ENCODE data around the gene GALNT17. TPM values are rescaled to one million over a fixed set of nuclear protein-coding genes. Genes with fewer than 3 reads are reported as not detected.
"Not testable (repeated sequence)": the region's sequence is repeated elsewhere in the genome, so short reads cannot be mapped to it uniquely, and the experiment has no call there.

The GALNT17 gene
- polyA plus RNA-seq, 2 donors = 1.7 to 6.1 TPM

- no peak overlapping the region for H3K4me3 ChIP-seq (ENCODE audit: low read depth in 1 of 2, low read length in 2 of 2)
- H3K27me3 ChIP-seq (ENCODE audit: control insufficient read depth in 1 of 2, insufficient read depth in 2 of 2, low read length in 2 of 2) = no peaks in the 10 kb centered on the region
- WGBS, 2 donors = 89 to 90% methylated on average over 7 of the region's 7 CpGs
- H3K9me3 ChIP-seq (ENCODE audit: control insufficient read depth in 2 of 2, insufficient read depth in 1 of 2, low read depth in 1 of 2, low read length in 1 of 2) = peaks cover 0 to 3% of the 10 kb centered on the region in 2 donors
- no peaks in the 10 kb centered on the region for H3K4me1 ChIP-seq (ENCODE audit: control insufficient read depth in 2 of 2, insufficient read depth in 2 of 2, low read length in 1 of 2)
- no peaks in the 10 kb centered on the region for H3K36me3 ChIP-seq (ENCODE audit: control insufficient read depth in 2 of 2, insufficient read depth in 2 of 2, low read length in 1 of 2)
- no peak overlapping the region for H3K27ac ChIP-seq (ENCODE audit: low read depth in 2 of 2, low read length in 1 of 2)
Observed at GRCh38 chr7:71591876-71592275, 459.9 kb downstream of the GALNT17 start.

GRCh38 chr7:71592388-71592787, 460.4 kb downstream of the GALNT17 start:
- H3K4me3 ChIP-seq (ENCODE audit: low read depth in 1 of 2, low read length in 2 of 2); H3K27me3 ChIP-seq (ENCODE audit: control insufficient read depth in 1 of 2, insufficient read depth in 2 of 2, low read length in 2 of 2); H3K36me3 ChIP-seq (ENCODE audit: control insufficient read depth in 2 of 2, insufficient read depth in 2 of 2, low read length in 1 of 2); H3K4me1 ChIP-seq (ENCODE audit: control insufficient read depth in 2 of 2, insufficient read depth in 2 of 2, low read length in 1 of 2); H3K9me3 ChIP-seq (ENCODE audit: control insufficient read depth in 2 of 2, insufficient read depth in 1 of 2, low read depth in 1 of 2, low read length in 1 of 2); H3K27ac ChIP-seq (ENCODE audit: low read depth in 2 of 2, low read length in 1 of 2): not testable (repeated sequence)
- 89 to 91% methylated on average over 4 of the region's 4 CpGs for WGBS, 2 donors

GRCh38 chr7:71594736-71595135, 462.8 kb downstream of the GALNT17 start:
- H3K4me1 ChIP-seq (ENCODE audit: control insufficient read depth in 2 of 2, insufficient read depth in 2 of 2, low read length in 1 of 2) = no peaks in the 10 kb centered on the region
- no peaks in the 10 kb centered on the region for H3K27me3 ChIP-seq (ENCODE audit: control insufficient read depth in 1 of 2, insufficient read depth in 2 of 2, low read length in 2 of 2)

DNA sequence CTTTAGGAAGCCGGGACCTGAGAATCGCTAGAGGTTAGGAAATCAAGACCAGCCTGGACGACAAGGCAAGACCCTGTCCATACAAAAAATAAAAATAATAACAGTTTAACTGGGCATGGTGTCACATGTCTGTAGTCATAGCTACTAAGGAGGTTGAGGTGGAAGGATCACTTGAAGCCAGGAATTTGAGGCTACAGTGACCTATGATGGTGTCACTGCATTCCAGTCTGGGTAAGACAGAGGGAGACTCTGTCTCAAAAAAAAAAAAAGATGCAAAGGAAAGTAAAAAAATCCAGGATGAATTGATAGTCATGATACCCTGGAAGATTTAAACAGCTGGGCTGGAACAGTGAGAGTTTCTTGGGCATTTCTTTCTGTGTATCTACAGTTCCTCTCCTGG, 463.2 kb downstream of the GALNT17 start:
- 90 to 92% methylated on average over 3 of the region's 3 CpGs for WGBS, 2 donors
- Histone ChIP-seq H3K36me3 (ENCODE audit: control insufficient read depth in 2 of 2, insufficient read depth in 2 of 2, low read length in 1 of 2) (no peaks in the 10 kb centered on the region), H3K4me3 (ENCODE audit: low read depth in 1 of 2, low read length in 2 of 2) (no peak overlapping the region), H3K27me3 (ENCODE audit: control insufficient read depth in 1 of 2, insufficient read depth in 2 of 2, low read length in 2 of 2) (no peaks in the 10 kb centered on the region), H3K27ac (ENCODE audit: low read depth in 2 of 2, low read length in 1 of 2) (no peak overlapping the region), H3K4me1 (ENCODE audit: control insufficient read depth in 2 of 2, insufficient read depth in 2 of 2, low read length in 1 of 2) (no peaks in the 10 kb centered on the region), H3K9me3 (ENCODE audit: control insufficient read depth in 2 of 2, insufficient read depth in 1 of 2, low read depth in 1 of 2, low read length in 1 of 2) (peaks cover 0 to 3% of the 10 kb centered on the region in 2 donors)

More at GRCh38 chr7:71594736-71595135, 462.8 kb downstream of the GALNT17 start:
- Histone ChIP-seq H3K36me3 (ENCODE audit: control insufficient read depth in 2 of 2, insufficient read depth in 2 of 2, low read length in 1 of 2) (no peaks in the 10 kb centered on the region), H3K9me3 (ENCODE audit: control insufficient read depth in 2 of 2, insufficient read depth in 1 of 2, low read depth in 1 of 2, low read length in 1 of 2) (peaks cover 0 to 3% of the 10 kb centered on the region in 2 donors), H3K27ac (ENCODE audit: low read depth in 2 of 2, low read length in 1 of 2) (no peak overlapping the region), H3K4me3 (ENCODE audit: low read depth in 1 of 2, low read length in 2 of 2) (no peak overlapping the region)

DNA sequence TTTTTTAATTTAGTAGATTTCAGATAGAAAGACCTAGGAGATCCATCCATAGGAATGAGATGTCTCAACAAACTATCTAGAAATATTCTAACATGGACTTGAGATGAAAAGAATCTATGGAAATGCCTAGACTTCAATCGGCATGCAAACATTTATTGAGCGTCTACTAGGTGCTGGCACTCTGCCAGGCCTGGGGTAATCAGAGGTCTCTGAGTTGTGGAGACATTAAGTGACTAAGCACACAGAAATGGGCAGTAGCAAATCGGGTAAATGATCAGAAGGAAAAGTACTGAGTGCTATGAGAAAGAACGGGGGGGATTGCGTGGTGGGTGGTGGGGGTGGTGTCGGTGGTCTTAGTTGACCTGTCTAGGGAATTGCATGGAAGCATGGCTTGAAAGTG, 466.6 kb downstream of the GALNT17 start:
- Histone ChIP-seq H3K4me1 (ENCODE audit: control insufficient read depth in 2 of 2, insufficient read depth in 2 of 2, low read length in 1 of 2) (no peaks in the 10 kb centered on the region), H3K9me3 (ENCODE audit: control insufficient read depth in 2 of 2, insufficient read depth in 1 of 2, low read depth in 1 of 2, low read length in 1 of 2) (no peaks in the 10 kb centered on the region), H3K27me3 (ENCODE audit: control insufficient read depth in 1 of 2, insufficient read depth in 2 of 2, low read length in 2 of 2) (no peaks in the 10 kb centered on the region), H3K36me3 (ENCODE audit: control insufficient read depth in 2 of 2, insufficient read depth in 2 of 2, low read length in 1 of 2) (no peaks in the 10 kb centered on the region), H3K4me3 (ENCODE audit: low read depth in 1 of 2, low read length in 2 of 2) (no peak overlapping the region), H3K27ac (ENCODE audit: low read depth in 2 of 2, low read length in 1 of 2) (no peak overlapping the region)
- 84 to 85% methylated on average over 6 of the region's 6 CpGs for WGBS, 2 donors

GRCh38 chr7:71601851-71602250, 469.9 kb downstream of the GALNT17 start:
- Histone ChIP-seq H3K4me3 (ENCODE audit: low read depth in 1 of 2, low read length in 2 of 2) (no peak overlapping the region), H3K9me3 (ENCODE audit: control insufficient read depth in 2 of 2, insufficient read depth in 1 of 2, low read depth in 1 of 2, low read length in 1 of 2) (no peaks in the 10 kb centered on the region), H3K4me1 (ENCODE audit: control insufficient read depth in 2 of 2, insufficient read depth in 2 of 2, low read length in 1 of 2) (no peaks in the 10 kb centered on the region), H3K27me3 (ENCODE audit: control insufficient read depth in 1 of 2, insufficient read depth in 2 of 2, low read length in 2 of 2) (no peaks in the 10 kb centered on the region), H3K36me3 (ENCODE audit: control insufficient read depth in 2 of 2, insufficient read depth in 2 of 2, low read length in 1 of 2) (no peaks in the 10 kb centered on the region), H3K27ac (ENCODE audit: low read depth in 2 of 2, low read length in 1 of 2) (no peak overlapping the region)
- WGBS, 2 donors = 48 to 54% methylated on average over 6 of the region's 6 CpGs

GRCh38 chr7:71604818-71605414, 473.0 kb downstream of the GALNT17 start:
- H3K36me3 ChIP-seq (ENCODE audit: control insufficient read depth in 2 of 2, insufficient read depth in 2 of 2, low read length in 1 of 2) = no peaks in the 10 kb centered on the region
- H3K9me3 ChIP-seq (ENCODE audit: control insufficient read depth in 2 of 2, insufficient read depth in 1 of 2, low read depth in 1 of 2, low read length in 1 of 2) = no peaks in the 10 kb centered on the region
- H3K4me3 ChIP-seq (ENCODE audit: low read depth in 1 of 2, low read length in 2 of 2) = no peak overlapping the region
- H3K27ac ChIP-seq (ENCODE audit: low read depth in 2 of 2, low read length in 1 of 2) = no peak overlapping the region
- WGBS, 2 donors = 82 to 83% methylated on average over 9 of the region's 9 CpGs
- H3K27me3 ChIP-seq (ENCODE audit: control insufficient read depth in 1 of 2, insufficient read depth in 2 of 2, low read length in 2 of 2) = no peaks in the 10 kb centered on the region
- H3K4me1 ChIP-seq (ENCODE audit: control insufficient read depth in 2 of 2, insufficient read depth in 2 of 2, low read length in 1 of 2) = no peaks in the 10 kb centered on the region

GRCh38 chr7:71611986-71612385, 480.0 kb downstream of the GALNT17 start:
- Histone ChIP-seq H3K27me3 (ENCODE audit: control insufficient read depth in 1 of 2, insufficient read depth in 2 of 2, low read length in 2 of 2) (no peaks in the 10 kb centered on the region), H3K4me1 (ENCODE audit: control insufficient read depth in 2 of 2, insufficient read depth in 2 of 2, low read length in 1 of 2) (peaks cover 0 to 3% of the 10 kb centered on the region in 2 donors), H3K27ac (ENCODE audit: low read depth in 2 of 2, low read length in 1 of 2) (no peak overlapping the region), H3K4me3 (ENCODE audit: low read depth in 1 of 2, low read length in 2 of 2) (no peak overlapping the region), H3K36me3 (ENCODE audit: control insufficient read depth in 2 of 2, insufficient read depth in 2 of 2, low read length in 1 of 2) (no peaks in the 10 kb centered on the region), H3K9me3 (ENCODE audit: control insufficient read depth in 2 of 2, insufficient read depth in 1 of 2, low read depth in 1 of 2, low read length in 1 of 2) (no peaks in the 10 kb centered on the region)
- WGBS, 2 donors = 65 to 72% methylated on average over 2 of the region's 2 CpGs

DNA sequence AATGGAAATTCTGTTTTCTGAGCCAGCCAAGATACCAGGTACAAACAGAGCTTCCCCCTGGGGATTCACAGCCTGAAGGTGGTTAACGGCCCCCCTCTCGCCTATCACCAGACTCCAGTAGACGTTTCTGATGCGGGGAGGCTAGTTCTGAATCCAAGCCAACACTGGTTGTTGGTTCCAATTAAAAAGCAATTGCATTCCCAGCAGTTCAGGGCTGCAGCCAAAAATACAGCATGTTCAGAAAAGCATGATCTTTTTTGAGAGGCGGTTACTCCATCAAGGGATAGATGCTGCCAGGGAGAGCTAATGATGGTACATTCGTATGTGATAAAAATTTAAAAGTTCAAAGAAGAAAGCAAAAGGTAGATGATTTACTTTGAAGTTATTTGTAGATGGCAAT, 481.0 kb downstream of the GALNT17 start:
- Histone ChIP-seq H3K27me3 (ENCODE audit: control insufficient read depth in 1 of 2, insufficient read depth in 2 of 2, low read length in 2 of 2) (no peaks in the 10 kb centered on the region), H3K4me3 (ENCODE audit: low read depth in 1 of 2, low read length in 2 of 2) (no peak overlapping the region), H3K9me3 (ENCODE audit: control insufficient read depth in 2 of 2, insufficient read depth in 1 of 2, low read depth in 1 of 2, low read length in 1 of 2) (no peaks in the 10 kb centered on the region), H3K27ac (ENCODE audit: low read depth in 2 of 2, low read length in 1 of 2) (no peak overlapping the region), H3K4me1 (ENCODE audit: control insufficient read depth in 2 of 2, insufficient read depth in 2 of 2, low read length in 1 of 2) (peaks cover 0 to 3% of the 10 kb centered on the region in 2 donors), H3K36me3 (ENCODE audit: control insufficient read depth in 2 of 2, insufficient read depth in 2 of 2, low read length in 1 of 2) (no peaks in the 10 kb centered on the region)
- WGBS, 2 donors = 29 to 39% methylated on average over 6 of the region's 6 CpGs

DNA sequence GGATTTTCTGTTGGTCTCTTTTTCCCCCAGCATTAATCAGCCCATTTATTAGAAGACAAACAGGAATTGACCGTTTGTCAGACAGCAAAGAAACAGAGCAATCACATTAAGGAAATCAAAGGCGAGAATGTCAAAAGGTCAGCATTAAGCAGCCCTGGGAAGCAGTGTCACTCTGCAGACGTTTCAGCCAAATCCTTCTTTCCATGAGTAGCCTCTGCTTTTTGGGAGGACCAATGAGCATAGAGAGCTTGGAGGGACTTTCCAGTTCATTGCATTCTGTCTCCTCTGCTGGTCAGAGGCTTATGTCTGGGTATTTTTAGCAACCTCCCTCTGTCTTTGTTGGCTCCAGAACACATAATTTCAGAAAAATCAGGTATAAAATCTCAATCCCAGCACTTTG, 481.4 kb downstream of the GALNT17 start:
- Histone ChIP-seq H3K9me3 (ENCODE audit: control insufficient read depth in 2 of 2, insufficient read depth in 1 of 2, low read depth in 1 of 2, low read length in 1 of 2) (no peaks in the 10 kb centered on the region), H3K27me3 (ENCODE audit: control insufficient read depth in 1 of 2, insufficient read depth in 2 of 2, low read length in 2 of 2) (no peaks in the 10 kb centered on the region), H3K4me3 (ENCODE audit: low read depth in 1 of 2, low read length in 2 of 2) (no peak overlapping the region), H3K27ac (ENCODE audit: low read depth in 2 of 2, low read length in 1 of 2) (no peak overlapping the region), H3K36me3 (ENCODE audit: control insufficient read depth in 2 of 2, insufficient read depth in 2 of 2, low read length in 1 of 2) (no peaks in the 10 kb centered on the region), H3K4me1 (ENCODE audit: control insufficient read depth in 2 of 2, insufficient read depth in 2 of 2, low read length in 1 of 2) (peaks cover 0 to 3% of the 10 kb centered on the region in 2 donors)
- WGBS, 2 donors = 21 to 24% methylated on average over 3 of the region's 3 CpGs
